ENCODE data around the gene ATP1A3.
"Not testable (repeated sequence)": the region's sequence is repeated elsewhere in the genome, so short reads cannot be mapped to it uniquely, and the experiment has no call there.

The ATP1A3 gene

DNA sequence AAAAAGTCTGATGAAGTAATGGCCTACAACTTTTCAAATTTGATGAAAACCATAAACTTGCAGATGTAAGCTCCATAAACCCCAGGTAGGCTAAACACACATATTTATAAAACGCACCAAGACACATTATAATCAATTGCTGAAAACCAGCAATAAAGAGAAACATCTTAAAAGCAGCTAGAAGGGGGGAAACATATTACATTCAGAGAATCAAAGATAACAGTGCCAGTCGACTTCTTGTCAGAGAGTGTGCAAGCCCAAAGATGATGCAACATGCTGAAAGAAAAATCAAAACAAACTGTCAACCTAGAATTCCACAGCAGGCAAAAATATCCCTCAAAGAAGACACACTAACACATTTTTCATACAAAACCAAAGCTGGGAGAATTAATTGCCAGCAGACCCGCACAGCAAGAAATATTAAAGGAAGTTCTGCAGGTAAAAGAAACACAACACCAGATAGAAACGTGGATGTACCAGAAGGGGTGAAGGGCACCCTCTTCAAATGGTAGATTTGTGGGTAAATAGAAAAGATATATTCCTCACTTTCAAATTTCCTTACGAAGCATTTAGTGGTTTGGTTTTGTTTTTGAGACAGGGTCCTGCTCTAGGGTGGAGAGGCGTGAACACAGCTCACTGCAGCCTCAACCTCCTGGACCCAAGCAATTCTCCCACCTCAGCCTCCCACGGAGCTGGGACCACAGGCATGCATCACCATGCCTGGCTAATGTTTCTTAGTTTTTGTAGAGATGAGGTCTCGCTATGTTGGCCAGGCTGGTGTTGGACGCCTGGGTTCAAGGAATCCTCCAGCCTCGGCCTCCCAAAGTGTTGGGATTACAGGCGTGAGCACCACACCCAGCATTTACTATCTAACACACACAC is 16.5 kb upstream of the ATP1A3 start:
- no peak for DNase-seq

DNA sequence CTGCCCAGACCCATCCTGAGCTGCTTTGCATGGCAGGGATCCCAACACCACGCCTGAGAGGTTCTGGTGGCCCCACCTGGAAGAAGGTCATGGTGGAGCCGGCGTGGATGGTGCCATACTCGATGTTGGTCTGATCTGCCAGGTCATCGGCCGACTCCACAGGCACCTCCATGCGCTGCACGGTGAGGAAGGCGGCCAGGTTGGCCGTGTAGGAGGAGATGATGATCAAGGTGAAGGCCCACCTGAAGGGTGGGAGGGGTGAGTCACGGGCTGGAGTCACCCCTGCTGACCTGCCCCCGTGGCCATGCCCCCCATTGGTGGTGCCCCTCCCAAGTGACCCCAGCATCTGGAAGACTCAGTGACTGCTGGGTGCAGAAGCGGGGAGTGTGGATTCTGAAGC is 12.5 kb upstream of the ATP1A3 start:
- no peak for DNase-seq

DNA sequence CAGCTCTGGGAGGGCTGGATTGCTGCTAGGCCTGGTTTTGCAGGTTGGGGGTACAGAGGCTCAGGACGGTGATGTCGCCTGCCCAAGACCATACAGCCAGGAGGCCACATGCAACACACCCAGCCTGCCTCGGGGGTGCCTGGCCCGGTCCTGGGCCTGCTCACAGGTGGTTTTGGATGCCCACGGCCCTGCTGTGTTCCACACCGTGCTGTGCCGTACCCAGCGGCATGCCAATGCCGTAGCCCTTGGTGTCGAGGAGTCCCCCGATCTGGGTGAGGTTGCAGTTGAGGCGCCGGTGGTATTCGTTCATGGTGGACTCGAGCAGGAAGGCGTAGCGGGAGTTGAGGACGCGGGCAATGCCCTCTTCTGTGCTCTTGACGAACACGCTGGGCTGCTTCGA is 11.5 kb upstream of the ATP1A3 start:
- DNase-seq = no peak

DNA sequence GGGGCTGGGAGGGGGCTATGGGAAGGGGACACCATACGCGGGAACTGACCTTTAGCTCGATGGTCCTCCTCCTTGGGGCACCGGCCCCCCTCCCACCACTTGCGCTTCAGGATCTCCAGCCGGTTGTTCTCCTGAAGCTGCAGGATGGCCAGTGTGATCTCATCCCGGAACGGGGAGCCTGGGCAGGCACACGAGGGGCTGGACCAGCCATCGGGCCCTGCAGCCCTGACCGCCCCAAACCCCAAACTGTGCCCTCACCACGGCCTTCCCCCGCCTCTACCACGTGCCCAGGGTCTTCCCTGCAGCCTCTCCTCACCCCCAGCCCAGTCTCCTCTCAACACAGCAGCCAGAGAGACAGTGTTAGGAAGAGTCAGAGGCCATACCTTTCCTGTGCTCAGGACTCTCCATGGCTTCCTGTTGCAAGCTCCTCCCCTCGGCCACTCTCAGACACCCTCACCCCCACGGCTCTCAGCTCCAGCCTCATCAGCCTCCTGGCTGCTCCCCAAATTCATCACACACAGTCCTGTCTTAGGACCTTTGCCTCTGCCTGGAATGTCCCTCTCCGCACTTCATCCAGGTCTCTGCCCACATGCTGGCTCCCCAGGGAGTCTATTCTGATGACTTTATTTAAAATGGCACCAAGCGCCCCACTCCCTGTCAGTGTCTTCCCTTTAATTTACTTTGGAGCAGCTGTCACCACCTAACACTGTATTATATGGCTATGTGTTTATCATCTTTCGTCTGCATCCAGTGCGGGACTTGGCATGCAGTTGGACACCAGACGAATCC is 9.7 kb upstream of the ATP1A3 start:
- DNase-seq = no peak

DNA sequence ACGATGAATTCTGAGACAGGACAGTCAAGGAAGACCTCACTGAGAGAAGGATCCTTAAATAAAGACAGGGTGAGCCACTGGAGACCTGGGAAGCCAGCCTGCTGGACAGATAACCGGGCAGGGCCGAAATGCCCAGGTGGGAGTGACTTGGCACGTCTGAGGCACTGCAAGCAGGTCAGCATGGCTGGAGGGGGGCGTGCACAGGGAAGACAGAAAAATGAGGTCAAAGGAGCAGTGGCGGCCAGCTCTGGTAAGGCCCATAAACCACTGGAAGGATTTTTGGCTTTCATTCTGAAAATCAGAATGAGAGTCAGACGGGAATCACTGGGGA is 5.8 kb upstream of the ATP1A3 start:
- no peak for DNase-seq

DNA sequence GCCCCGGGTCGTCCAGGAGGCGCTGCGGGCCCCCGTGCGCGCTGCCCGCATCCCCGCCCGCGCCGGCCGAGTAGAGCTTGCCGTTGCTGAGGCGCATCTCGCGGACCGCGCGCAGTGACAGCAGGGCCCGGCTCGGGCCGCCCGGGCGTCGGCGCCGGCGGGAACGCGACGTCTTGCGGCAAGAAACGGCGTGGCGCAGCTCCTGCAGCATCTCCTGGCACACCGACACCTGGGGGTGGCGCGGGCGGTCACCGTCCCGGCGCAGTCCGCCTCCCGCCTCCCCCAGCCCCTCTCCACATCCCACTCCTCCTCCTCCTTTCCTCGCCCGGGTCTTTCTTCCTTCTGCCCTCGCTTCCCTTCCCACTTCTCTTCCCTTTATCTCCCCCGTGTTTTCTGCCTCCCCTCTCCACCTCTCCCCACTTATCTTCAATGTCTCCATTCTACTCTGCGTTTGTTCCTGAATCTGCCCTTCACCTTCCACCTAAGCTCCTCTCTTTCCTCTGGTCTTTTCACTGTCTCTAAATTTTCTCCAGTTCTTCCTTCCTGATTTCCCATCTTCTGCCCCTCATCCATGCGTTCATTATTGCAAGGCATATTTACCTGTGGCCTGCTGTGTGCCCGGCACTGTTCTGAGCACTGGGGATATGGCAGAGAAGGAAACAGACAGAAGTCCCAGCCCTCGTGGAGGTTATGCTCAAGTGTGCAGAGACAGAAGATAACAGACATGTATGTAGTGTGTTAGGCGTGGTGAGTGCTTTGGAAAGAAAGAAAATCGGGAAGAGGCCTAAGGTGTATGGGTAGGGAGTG is 5.2 kb upstream of the ATP1A3 start:
- DNase-seq = no peak

DNA sequence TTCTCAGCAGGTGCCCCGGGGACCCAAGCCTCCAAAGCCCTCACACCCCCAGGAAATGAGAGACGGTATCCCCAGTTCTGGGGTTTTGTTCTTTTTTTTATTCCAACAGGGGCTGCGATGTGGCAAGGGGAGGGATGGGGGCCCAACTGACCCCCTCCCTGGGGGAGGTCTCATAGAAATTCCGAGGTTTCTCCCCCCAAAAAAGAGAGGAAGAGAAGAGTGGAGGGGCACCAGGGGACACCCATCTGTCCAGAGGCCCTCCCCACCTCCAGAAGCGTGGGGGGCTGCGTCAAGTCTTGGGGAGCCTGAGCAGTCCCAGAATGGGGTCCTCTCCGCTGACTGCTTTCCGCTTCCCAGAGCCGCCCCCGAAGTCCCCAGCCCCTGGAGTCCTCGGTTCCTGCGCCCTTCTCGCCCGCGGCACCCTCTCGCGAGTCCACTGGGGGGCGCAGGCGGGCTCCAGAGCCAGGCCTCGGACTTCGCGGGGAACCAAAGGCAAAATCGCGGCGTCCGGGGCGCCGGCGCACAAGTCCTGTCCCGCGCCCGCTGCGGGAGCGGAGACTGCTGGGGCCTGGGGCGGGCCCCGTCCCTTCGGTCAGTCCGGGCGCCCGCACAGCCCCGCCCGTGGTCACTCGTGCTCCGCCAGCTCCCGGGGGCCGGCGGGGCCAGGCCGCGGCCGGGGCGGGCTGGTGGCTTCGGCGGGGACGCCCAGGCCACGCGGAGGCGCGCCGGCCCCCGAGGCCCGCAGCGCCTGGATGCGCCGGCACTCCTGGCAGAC is 4.4 kb upstream of the ATP1A3 start:
- DNase-seq = peak; percentile 39

DNA sequence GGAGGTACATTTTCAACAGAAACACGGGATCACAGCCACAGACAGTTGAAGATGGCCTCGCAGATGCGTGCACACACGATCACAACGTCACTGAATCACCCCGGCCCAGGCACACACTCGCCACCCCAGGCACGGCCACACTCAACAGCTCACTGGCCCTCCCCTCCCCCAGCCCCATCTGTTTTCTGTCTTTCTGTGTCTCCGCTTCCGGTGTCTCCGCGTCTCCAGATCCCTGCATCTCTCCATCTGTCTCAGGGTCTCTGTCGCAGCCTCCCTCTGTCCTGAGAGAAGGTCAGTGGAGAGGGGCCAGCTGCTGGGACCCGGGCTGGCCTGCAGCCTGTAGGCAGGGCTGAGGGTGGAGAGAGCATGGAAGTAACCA is 3.8 kb upstream of the ATP1A3 start:
- no peak for DNase-seq

DNA sequence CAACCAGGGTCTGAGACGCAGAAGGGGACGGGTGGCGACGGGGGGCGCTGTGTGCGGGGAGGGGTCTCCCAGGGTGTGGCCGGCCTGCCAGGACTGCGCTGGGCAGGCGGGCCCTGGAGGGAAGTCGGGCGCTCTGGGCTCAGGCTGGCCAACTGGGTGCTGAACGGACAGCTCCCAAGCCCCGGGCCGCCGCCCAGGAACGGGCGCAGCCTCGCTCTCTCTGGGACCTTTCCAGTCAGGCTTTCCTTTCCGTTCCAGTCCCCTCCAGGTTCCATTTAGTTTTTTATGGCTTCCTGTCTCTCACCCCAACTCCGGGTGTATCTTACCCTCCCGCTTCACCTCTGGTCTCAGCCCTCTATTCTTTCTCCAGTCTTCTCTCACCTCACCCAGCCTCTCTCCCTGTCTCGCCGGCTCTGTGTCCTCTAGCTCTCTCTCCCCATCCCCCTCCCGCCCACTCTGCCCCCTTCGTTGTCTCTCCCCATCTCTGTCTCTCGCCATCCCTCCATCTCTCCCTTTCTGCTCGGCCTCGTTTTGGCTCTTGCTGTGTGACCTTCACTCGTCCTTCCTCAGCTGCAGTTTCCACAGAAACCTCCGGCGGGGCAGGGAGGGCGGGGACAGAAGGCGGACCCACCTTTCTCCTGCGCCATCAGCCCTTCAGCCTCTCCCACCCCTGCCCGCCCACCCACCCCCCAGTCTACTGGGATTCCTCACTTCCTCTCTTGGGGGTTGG is 3.3 kb upstream of the ATP1A3 start:
- DNase-seq = peak; percentile 67

DNA sequence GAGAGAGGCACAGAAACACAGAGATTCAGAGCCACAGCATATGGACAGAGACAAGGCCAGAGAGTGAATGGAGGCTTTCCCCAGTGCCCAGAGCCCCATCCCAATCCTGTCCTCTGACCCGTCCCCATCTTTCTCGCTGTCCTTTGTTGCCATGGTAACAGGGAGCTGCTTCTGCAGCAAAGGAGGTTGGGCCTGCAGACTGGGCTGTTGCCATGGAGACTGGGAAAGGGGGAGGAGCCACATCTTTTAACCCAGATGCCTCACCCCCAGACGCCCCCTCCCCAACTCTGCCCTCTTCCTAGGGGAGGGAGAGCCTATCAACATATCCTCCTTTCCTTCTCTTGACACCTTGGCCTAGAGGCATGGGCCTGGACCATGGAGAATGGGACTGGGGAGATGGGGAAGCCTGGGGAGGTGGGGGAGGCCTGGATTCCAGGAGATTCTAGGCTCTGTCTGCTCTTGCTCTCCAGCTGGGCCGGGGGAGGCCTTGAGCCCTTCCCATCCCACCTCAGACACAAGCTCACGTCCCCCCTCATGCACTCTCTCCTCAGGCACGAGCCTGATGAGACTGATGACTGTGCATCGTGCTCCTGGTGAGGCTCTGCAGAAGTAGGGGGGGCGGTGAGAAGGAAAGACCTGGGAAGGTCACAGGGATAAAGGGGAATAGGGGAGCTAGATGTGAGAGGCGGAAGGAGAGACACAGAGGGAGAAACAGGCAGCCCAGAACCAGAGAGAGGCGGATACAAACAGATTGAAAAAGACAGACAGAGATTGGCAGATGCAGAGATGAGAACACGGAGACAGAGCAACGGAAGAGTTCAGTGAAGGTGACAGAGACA is 2.1 kb upstream of the ATP1A3 start:
- no peak for DNase-seq

DNA sequence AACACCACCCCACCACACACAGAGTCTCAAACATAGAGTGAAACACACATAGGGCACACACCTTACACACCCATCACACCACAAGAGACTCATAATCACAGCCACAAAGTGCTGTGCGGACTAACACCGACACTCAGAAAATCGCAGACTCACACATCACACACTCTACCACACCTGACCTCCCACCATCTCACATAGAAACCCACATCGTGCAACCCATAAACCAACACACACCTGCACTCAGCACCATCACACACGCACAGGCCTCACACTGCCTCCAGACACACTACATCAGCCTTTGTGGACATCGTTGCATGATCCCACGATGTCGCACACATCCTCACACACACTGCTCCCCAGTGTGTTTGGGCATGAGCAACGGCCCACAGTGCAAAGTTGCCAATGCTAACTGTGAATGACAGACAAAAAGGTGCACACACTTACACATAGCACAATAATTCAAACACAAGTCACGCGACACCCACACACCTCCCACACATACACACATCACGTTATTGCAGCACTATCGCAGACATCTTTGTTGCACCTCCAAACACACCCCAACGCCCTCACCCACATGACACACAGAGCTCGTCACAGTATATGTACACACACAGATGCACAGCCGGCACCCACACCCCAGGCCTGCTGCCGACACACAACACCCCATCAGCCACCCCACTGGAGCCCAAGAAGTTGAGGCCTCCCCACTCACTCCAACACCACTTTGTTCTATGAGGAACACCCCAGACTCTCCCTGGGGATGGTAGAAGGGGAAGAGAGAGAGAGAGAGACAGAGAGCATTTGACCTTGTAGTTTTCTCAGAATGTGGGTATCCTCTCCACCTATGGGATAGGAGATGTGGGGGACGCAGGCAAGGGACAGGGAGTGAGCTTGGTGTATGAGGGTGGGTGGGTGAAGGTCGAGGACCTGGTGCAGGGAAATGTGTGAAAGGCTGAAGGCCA is 1.2 kb upstream of the ATP1A3 start:
- no peak for DNase-seq

DNA sequence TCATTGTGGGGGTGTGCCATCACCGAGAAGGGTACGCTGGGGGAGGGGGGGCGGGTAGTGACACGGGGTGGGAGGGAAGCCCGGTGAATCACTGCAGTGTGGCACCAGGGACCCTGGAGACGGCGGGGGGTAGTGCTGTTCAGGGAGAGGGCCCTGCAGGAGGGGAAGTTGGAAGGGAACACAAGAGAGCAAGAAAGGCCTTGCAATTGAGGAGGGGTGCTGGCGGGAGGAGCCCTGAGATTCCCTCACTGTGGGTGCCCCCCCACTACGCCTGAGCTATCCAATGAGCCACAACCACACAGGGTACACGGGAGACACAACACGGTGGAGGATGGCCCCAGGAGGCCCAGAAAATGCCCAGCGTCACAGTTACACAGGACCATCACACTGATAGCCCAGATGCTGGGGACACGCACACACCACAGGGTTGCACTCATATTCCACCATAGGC is 516 bp upstream of the ATP1A3 start:
- no peak for DNase-seq

DNA sequence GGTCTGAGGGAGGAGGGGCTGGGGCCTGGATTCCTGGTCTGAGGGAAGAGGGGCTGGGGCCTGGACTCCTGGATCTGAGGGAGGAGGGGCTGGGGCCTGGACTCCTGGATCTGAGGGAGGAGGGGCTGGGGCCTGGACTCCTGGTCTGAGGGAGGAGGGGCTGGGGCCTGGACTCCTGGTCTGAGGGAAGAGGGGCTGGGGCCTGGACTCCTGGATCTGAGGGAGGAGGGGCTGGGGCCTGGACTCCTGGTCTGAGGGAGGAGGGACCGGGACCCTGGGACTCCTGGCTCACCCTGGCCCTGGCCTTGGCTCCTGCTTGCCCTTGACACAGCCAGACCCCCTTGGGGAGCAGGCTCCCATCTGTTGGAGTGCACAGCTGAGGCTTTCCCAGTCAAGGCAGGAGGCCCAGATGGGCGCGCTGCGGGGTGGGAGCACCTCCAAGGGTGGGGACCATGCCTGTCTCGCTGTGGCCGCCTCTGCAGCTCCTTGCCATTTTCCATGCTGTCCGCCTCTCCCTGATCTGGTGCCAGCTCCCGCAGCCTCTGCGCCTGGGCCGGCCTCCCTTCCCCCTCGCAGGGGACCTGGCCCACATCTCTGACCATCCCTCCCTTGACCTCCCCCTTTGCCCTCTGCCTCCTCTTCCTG is 2.0 kb downstream of the ATP1A3 start:
- not testable (repeated sequence) for DNase-seq

DNA sequence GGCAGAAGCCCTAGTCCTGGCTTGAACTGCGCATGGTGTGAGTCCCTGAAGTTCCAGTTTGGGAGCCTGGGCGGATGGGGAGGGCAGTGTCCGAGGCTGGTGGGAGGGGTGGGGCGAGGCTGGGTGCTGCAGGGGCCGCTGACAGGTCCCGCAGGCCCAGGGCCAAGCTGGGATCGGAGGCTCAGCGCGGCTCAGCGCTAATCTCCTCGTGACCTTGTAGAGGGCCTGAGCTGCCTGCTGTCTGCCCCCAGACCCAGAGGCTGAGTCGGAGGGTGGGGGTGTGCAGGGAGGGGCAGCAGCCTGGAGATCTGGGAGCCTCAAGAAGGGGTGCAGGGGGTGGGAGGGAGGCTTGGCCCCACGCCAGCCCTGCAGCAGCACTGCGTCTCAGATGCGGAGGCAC is 3.0 kb downstream of the ATP1A3 start:
- DNase-seq = no peak

DNA sequence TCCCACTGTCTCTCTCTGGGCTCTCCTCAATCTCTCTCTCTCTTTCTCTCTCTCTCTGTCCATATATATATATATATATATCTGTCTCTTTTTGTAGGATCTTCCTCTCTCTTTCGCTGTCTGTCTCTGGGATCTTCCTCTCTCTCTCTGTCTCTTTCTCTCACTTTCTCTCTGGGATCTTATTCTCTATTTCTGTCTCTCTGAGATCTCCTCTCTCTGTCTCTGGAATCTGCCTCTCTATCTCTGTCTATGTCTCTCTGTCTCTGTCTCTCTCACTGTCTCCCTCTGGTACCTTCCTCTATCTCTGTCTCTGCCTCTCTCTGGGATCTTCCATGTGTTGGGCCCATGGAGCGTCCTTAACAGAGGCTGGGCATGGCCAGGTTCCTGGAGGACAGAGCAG is 3.4 kb downstream of the ATP1A3 start:
- DNase-seq = no peak

DNA sequence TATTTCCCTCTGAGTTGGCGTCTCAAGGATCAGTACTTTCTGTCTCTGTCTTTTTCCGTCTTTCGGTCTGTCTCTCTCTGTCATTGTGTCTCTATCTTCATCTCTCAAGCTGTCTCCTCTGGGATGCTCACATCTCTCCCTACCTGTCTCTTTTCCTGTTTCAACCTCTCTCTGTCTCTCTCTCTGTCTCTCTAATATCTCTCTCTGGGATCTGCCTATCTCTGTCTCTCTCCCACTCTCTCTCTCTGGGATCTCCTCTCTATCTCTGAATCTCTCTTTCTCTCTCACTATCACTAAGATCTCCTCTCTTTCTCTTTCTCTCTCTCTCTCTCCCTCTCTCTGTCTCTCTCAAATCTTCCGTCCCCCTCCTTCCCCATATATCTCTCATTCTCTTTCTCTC is 4.0 kb downstream of the ATP1A3 start:
- no peak for DNase-seq

DNA sequence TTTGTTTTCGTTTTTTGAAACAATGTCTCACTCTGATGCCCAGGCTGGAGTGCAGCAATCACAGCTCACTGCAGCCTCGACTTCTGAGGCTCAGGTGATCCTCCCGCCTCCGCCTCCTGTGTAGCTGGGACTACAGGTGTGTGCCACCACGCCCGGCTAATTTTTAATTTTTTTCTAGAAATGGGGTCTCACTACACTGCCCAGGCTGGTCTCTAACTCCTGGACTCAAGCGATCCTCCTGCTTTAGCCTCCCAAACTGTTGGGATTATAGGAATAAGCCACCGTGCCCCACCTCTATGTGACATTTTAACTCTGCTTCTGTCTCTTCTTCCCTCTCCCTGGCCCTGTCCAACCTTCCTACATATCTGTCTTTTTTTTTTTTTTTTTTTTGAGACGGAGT is 5.1 kb downstream of the ATP1A3 start:
- no peak for DNase-seq

DNA sequence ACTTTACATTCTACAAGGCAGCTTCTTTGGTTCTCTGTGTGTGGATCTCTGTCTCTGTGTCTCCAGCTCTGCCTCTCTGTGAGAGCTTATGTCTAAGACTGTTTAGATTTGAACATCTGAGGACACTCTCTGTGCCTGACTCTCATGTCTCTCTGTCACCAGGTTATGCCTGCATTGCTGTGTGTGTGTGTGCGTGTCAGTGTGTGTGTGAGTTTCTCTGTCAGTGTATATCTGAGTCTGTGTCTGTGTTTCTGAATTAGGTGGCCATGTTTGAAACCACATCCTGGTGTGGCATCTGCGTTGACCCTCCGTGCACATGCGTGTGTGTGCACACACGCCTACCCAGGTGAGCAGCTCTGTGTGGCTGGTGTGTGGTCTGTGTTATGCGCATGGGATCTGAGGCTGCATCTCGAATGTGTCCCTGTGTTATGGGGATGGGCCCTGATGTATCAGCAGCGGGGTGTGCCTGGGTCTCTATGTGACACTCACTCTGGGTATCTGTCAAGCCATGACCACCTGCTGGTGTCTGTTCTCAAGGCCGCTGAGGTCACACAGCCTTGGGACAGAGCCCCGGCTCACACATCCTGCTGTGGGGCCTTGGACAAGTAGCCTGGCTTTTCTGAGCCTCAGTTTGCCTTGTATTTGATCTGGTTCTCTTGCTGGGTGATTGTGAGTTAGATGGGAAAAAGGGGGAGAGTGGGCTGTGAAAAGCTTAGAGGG is 6.7 kb downstream of the ATP1A3 start:
- DNase-seq = no peak

DNA sequence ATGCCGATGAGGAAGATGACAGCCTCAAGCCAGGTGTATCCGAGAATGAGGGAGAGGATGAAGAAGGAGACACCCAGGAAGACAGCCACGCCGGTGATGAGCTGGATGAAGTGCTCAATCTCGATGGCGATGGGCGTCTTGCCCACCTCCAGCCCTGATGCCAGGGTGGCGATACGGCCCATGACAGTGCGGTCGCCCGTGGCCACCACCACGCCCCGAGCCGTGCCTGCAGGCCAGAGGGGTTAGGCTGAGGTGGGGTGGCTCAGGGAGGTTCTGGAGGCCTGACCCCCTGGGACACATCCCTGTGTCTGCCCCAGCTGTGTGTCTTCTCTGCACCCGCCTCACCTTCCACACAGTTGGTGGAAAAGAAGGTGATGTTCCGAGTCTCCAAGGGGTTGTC is 9.1 kb downstream of the ATP1A3 start:
- DNase-seq = no peak
